SK-N-MC (cell line): ENCODE results near the gene ZNF45.

Source experiments
- EZH2 ChIP-seq: fragments of 200-600 bp; sonication (generic); IDR thresholded peaks from one replicate; pipeline ENCODE4 v1.6.1; 2017; ENCODE audit warnings: antibody characterized with exemption
- FOXP2 ChIP-seq: optimal IDR thresholded peaks from 2 replicates; pipeline ENCODE3; 2011; ENCODE audit warnings: mild to moderate bottlenecking, moderate library complexity; ENCODE audit not compliant: insufficient read depth; ENCODE audit errors: extremely low read length, control extremely low read depth
- POLR2AphosphoS5 ChIP-seq: IDR thresholded peaks from 2 replicates; pipeline ENCODE4 v1.6.1; 2012; ENCODE audit warnings: mild to moderate bottlenecking, low read depth, low read length, borderline replicate concordance

GRCh38 chr19:43939557-43940260 is 4.6 kb upstream of the ZNF45 start:
- TF ChIP-seq POLR2AphosphoS5, result no peak
- no peak for TF ChIP-seq EZH2
- TF ChIP-seq FOXP2, result no peak
